NCI-H2081 treated with DMSO at 0.1 percent for 48 hours (cell line): ENCODE data around the gene CD8A.

Experiments used
- DNase-seq: peaks from one replicate; lab custom pipeline; 2025; lab: John Stamatoyannopoulos, UW

The CD8A gene

DNA sequence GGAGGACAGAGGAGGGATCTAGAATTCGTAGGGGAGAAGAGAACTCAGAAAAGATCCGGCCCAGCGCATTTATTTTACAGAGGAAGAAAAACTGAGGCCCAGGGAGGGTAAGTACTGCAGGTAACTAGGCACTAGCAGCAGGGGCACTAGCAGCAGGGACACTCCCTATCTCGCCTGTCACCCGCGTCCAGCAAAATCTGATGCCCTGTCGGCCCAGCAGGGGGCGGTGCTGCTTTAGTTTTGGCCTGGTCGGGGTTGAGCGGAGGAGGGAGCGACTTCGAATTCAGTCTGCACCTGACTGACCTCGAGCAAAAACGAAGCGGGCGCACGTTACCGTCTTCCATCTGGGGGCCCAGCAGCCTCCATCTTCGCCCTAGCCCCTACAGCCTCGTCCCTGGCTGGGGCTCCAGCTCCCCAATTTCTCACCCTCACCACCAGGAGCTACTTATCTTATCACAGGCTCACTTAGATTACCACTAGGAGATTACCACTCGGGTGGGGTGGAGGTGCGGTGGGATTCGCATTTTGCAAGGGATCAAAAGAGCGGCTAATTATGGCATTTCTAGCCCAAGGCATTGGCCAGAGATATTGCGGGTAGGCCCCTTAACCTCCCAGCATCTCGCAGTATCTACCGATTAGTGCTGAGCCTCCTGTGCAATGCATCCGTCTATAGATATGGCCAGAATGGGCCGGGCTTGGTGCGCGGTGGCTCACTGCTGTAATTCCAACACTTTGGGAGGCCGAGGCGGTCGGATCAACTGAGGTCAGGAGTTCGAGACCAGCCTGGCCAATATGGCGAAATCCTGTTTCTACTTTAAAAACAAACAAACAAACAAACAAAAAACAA lies 17.8 kb upstream of the CD8A start:
- DNase-seq: peak; percentile 77

DNA sequence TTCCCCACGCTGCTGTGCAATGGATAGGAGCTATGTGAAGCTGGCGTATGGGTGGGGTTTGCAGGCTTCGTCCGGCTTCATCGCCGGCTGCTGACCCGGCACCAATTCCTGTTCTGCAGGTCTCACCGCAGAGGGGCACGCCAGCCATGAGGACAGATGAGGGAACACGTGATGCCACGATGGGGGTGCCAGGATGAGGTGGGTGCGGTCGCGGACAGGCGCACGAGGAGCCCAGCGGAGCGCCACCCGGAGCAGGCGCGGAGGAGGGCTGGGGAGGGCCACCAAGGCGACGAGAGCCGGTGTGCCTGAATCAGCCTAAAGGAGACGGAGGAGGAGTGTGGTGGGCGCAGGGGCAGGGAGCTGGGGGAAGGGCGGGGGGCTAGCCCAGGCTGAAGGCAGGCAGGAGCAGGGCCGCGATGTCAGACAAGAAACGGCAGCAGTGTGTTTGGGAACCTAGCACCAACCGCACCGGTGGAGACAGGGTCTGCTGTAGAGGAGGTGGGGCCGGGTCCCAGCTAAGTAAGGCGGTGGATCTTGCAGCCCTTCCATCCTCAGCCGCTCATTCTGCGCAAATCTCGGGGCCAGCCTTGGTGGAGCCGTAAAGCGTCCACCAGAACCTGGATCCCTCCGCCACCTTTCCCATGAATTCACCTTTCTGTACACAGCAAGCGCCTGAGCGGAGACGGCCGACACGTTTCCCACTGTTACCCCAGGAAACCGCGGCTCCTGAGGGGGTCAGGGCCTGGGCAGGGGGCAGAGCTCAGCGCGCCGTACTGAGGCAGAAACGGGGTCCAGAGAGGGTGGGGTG lies 17.0 kb upstream of the CD8A start:
- no peak for DNase-seq

DNA sequence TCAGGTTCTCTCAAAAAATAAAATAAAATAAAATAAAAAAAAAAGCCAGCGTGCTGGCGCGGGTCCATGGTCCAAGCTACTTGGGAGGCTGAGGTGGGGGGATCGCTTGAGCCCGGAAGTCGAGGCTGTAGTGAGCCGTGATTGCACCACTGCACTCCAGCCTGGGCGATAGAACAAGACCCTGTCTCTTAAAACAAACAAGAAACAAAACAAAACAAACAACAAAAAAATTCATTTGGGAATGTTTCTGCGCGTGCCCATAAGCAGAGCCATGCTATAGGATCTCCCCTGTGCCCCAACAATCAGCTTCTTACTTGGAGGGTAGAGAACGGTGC lies 16.4 kb upstream of the CD8A start:
- DNase-seq: no peak

DNA sequence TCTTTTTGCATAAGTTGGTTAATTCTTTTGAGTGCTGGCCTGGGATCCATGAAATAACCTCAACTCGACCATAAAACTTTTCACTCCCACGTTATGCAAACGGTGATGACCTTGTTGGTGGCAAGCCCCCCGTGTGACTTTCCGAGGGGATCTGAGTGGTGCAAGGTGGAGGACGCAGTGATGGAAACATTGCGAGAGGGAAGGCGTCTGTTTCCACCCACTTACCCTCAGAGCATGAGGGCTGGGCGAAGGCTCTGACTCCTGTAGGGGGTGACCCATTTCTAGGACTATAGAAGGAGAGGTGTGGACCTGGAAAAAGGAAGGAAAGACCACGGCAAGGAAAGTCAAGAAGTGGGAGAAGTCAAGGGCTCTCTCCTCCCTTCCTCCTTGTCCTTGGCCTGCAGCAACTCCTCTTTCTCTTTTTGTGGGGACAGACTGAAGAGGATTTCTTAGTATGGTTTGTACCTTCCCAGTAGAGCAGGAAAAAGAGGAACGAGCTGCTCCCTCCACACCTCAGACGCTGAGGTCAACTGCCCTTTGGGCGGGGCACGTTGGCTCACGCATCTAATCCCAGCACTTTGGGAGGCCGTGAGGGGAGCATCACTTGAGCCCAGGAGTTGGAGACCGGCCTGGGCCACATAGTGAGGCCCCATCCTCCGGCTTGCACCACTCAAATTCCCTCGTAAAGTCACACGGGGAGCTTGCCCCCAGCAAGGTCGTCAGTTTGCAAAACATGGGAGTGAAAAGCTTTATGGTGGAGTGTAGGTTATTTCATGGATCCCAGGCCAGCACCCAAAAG lies 15.5 kb upstream of the CD8A start:
- no peak for DNase-seq

DNA sequence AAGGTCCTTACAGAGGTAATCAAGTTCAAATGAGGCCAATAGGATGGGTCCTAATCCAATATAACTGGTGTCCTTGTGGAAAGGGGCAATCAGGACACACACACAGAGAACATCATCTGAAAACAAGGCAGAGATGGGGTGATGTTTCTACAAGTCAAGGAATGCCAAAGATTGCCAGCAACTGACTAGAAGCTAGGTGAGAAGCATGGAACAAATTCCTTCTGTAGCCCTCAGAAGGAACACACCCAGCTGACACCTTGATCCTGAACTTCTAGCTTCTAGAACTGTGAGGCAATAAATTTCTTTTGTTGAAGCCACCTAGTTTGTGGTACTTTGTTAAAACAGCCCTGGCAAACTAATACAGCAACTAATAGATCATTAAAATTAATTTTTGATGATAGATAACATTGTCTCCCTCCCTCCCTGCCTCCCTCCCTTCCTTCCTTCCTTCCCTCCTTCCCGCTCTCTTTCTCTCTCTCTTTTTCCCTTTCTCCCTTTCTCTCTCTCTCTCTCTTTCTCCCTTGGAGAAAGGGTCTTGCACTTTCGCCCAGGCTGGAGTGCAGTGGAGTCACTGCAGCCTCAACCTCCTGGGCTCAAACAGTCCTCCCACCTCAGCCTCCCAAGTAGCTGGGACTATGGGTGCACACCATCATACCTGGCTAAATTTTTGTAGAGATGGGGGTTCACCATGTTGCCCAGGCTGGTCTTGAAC lies 10.3 kb upstream of the CD8A start:
- DNase-seq: no peak

DNA sequence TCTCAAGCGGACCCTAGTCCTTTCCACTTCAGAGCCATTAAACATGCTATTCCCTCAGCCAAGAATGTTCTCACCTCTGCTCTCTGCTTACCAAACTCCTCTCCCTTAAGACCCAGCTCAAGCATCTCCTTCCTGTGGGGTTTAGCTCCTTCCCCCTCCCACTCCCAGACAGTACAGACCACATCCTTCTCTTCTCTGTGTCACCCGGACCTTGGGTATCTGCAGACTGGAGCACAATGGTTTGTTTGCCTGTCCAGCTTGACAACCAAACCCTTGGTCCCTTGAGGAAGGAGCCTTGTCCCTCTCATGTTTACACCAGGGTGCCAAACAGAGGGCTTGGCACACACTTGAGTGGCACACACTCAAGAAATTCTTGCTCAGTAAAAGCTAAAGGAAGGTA lies 4.1 kb upstream of the CD8A start:
- DNase-seq: no peak

DNA sequence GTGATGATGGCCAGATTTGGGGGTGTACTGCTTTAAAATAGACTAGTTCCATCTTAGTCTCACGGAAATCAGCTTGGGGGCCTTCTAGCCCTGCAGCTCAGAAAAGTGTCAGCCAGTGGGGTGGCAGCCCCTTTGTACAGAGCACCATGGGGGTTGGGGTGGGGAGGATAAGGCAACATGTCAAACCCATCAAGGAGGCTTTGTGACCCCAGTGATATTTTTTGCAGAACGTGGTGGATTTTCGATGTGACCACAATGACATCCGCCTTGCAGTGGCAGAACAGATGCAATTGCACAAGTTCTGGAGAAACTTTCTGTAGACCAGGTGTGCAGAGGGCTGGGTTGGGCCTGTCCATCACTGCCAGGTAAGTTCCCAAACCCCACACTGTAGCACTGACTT lies 3.0 kb upstream of the CD8A start:
- DNase-seq: no peak

DNA sequence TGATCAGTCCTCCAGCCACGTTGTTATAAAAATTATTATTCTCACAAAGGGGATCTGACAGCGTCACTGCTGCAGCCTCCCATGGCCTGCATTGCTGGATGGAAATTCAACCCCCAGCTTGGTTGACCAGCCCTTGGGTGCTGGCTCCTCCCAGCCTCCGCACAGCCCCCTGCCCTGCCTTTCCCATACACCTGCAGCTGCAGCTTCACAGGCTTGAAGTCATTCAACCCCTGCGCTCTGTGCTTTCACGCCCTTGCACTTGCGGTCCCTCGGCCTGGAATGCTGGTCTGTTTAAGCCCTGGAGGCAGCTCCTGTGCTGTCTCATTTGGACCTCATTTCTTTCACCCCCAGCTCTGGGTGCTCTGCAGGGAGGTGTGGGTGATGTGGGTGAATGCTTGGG lies 860 bp upstream of the CD8A start:
- DNase-seq: no peak

DNA sequence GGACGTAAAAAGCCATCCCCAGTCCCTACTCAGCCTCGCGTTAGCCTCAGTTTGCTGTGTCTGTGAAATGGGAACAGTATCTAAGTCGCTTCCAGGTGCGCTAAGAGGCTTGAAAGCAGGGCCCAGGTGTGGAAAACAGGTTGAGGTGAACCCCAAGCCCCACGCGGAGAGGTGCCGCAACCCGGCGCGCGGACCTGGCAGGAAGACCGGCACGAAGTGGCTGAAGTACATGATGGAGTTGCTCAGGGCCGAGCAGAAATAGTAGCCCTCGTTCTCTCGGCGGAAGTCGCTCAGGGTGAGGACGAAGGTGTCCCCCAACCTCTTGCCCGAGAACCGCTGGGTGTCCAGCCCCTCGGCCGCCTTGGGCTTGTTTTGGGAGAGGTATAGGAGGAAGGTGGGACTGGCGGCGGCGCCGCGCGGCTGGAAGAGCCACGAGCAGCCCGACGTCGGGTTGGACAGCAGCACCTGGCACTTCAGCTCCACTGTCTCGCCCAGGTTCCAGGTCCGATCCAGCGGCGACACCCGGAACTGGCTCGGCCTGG lies 508 bp downstream of the CD8A start:
- DNase-seq: no peak

DNA sequence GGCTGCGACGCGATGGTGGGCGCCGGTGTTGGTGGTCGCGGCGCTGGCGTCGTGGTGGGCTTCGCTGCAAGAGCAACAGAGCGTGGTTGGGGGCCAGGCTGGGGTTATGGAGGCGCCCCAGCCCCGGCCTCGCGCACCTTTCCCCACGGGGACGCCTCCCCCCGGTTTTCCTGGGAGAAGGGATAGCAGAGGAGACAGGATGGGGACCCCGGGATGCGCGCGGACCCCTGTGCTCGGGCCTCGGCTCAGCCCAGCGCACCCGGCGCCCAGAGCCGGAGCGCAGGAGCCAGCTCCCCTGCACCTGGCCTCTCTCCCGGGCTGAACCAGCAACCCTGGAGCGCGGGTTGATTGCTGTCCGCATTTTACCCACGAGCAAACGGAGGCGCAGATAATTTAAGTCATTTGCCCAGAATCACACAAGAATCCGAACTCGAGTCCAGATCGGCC lies 1.0 kb downstream of the CD8A start:
- no peak for DNase-seq

DNA sequence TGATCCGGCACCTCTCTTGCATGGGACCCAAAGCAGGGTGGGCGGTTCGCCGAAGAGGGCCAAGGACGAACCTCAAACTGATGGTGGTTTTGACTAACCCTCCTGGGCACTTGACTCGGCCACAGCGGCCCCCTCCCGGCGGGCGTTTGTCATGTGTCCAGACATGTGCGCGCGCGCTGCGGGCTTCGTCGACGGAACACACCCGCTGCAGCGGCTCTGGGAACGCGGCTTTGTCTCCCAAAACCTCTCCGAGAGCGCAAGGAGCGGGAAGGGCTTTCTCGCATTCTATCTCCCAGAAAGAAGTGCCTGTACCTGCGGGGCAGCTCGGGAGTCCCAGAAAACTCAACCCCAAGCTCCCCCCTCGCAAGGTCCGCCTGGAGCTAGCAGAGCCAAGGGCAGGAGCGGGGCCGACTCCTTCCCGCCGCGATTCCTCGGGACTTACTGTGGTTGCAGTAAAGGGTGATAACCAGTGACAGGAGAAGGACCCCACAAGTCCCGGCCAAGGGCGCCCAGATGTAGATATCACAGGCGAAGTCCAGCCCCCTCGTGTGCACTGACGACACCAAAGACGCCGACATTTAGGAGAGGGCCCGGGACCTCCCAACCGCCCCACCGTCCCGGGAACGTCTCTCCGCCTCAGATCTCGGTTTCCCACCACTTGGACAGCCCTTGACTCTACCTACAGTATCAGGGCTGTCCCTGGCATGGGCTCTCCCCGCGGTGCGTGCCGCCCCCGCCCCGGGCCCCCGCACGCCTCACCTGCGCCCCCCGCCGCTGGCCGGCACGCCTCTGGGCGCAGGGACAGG lies 1.6 kb downstream of the CD8A start:
- no peak for DNase-seq

DNA sequence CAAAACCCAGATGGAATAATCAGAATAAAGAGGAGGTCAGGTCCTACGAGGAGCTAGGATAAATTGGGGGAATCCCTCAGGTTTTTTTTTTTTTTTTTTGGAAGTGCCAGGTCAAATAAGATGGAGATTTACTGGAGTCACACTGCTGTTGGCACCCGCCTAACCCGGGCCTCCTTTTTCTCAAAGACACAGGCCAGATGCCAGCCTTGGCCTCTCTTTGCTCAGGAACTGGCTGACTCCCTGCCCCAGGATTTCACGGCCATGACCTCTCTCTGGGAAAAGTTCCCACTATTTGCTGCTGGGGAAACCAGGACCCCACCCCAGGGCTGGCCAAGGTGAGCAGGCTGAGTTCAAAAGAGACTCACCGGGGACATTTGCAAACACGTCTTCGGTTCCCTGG lies 2.5 kb downstream of the CD8A start:
- DNase-seq: no peak

DNA sequence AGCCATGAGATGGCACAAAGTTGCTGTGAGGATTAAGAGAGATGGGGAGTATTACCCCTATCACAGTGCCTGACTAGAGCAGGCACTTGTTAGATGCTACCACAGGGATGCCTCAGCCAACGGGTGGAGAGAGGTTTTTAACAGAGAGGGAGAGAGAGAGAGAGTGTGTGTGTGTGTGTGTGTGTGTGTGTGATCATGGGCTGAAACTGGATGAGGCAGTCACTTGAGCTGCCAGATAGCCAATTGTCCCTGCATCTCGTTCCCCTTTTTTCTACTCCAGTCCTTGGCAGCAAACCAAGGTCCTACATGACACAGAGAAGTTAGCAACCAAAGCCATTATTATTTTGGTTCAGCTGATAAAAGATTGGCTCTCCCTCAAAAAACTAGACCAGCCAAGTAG lies 3.0 kb downstream of the CD8A start:
- no peak for DNase-seq

DNA sequence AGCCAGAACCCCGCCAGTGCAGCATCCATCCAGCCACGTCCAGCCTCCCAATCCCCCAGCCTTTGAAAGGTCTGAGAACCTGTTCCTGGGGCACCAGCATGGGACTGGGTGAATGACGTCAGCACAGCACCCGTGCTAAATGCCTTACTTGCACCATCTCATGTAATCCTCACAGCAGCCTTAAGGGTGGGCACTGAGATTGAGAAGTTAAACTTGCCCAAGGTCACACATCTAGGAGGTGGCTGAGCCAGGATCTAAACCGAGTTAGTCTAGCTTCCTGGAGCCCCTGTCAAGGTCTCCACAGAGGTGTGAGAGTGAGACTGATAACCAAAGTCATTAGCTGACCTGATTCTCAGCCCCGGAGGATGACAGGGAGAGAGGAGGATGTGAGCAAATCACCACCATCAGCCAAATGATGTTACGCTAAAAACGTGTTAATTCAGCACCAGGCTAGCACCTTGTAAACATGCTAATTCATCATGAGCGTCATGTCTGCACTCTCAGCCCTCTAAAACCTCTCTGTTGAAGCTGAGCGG lies 4.6 kb downstream of the CD8A start:
- DNase-seq: no peak

DNA sequence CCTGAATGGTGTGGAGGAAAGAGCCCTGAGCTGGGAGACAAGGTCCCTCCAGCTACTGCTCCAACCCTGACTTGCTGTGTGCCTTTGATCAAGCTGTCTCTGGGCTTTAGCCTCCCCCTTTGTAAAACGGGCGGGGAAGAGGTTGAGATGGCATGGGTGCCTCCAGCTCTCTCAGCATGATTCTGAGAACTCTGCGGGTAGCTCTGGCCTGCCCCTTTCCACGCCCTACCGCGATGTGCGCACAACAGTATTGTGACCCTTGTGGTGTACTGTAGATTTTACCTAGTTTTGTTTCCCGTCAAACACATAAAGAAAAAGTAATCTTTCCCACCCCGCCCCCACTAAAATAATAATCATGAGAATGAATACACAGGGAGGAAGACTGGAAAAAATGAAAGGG lies 5.3 kb downstream of the CD8A start:
- no peak for DNase-seq

DNA sequence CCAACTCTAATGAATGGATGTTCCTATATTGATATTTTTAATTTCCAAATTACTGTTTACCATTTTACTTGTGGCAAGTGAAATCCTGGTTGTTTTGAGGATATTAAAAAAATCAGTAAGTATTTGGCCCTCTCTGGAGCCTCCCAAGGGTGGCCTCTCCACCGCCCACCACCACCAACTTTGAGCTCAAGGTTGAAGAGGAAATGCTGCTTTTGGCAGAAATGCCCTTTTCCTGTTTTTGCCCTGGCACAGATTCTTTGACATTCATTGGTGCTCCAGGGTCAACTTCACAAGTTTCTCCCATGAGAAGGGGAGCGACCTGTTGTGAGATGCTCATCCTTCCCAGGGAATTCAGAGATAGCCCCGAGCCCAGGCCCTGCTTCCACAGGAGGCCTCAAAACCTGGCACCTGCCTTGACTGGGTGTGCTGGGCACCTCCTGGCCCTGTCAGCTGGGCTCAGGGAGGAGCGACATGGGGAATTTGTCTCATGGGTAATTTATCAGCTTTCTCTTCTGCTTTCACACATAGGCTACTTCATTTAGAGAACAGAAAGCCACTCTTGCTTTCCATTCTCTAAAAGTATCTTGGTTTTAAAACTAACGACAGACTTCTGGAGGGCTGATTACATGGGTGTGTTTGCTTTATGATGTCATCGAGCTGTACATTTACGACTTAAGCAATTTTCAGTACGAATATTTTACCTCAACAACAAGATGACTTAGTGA lies 6.9 kb downstream of the CD8A start:
- no peak for DNase-seq

DNA sequence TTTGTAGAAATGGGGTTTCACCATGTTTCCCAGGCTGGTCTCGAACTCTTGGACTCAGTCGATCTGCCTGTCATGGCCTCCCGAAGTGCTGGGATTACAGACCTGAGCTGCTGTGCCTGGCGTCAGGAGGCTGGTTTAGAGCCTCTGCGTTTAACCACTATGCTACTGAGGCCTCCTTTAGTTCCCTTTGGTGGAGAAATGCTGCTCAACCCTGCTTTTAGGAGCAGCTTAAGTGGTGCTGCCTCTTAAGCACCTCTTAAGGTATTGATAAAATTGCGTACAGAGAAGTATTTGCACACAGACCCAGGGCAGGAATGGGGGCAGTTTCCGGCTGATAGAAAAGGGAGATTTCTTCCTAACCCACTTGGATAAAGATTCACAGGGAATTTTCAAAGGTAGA lies 8.0 kb downstream of the CD8A start:
- DNase-seq: no peak

DNA sequence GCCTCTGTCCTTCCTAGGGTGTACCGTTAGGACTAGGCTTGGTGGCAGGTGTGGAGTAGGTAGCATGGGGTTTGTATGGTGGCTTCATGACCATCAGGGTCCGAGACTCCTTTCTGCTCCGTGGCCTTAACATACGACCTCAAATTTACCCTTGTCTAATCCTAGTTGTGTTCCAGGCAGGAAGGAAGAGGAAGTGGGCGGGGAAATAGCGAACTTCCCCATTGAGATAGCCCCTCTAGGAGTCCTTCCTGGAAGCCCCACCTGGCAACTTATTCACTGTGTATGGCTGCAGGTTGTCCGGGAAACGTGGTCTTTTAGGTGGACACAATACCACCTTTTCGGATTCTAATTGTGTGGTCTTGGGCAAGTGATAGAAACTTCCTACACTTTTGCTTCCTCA lies 9.3 kb downstream of the CD8A start:
- no peak for DNase-seq

DNA sequence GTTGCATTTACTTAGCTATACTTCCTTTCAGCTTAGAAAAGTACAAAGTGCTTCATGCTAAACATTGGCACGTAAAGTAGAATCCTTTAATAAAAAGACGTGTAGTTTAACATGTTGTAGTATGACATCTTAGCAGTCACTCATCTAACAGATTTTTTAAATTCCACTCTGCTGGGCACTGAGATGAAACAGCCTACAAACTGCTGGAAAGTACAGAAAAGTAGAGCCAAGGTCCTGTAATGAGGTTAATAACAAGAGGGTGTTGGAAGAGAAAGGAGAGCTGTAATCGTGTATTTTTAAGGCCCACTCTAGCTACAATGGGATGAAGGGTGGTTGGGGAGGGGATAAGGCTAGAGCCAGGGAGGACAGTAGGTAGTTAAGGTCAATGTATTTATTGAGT lies 10.7 kb downstream of the CD8A start:
- DNase-seq: no peak

DNA sequence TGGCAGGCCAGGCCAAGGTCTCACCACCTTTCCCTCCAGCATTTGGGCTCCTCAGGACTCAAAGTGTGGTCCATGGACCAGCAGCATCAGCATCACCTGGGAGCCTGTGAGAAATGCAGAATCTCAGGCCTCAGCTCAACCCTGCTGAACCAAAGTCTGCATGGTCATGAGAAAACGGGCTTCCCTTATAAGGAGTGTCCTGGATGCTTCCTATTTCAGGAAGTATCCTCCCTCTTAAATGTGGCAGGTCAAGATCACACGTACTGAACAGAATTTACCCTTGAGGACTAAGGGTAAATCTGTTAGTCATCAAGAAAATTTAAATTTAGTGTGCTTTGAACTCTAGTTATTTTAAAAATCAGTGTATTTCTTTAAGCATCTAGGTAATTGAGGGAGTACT lies 11.8 kb downstream of the CD8A start:
- no peak for DNase-seq
